GM08714 (cell line): ENCODE data around the gene PDIK1L.

ENCODE experiments used
- H3K4me3 ChIP-seq: fragments of 200-500 bp; sonication (Bioruptor generic); 2 replicates; pipeline ENCODE4 v1.5.1; 2014; ENCODE audit warnings: mild to moderate bottlenecking, low read length, inconsistent platforms
- ZNF274 ChIP-seq: IDR thresholded peaks from 2 replicates; pipeline ENCODE4 v1.6.1; 2012; ENCODE audit warnings: mild to moderate bottlenecking, low read depth, low read length

Gene PDIK1L

GRCh38 chr1:26145041-26145959 is 33.7 kb downstream of the PDIK1L start:
- TF ChIP-seq ZNF274 = no peak
- H3K4me3 ChIP-seq = no peak overlapping the region

- H3K4me3 ChIP-seq = no peak overlapping the region
- no peak for TF ChIP-seq ZNF274
These were observed 34.3 kb downstream of the PDIK1L start for GRCh38 chr1:26145960-26146294.

GRCh38 chr1:26148887-26149286 is 37.3 kb downstream of the PDIK1L start:
- no peak for TF ChIP-seq ZNF274
- no peak overlapping the region for H3K4me3 ChIP-seq

GRCh38 chr1:26153966-26154532 is 42.4 kb downstream of the PDIK1L start:
- H3K4me3 ChIP-seq = no peak overlapping the region
- no peak for TF ChIP-seq ZNF274

- no peak overlapping the region for H3K4me3 ChIP-seq
- no peak for TF ChIP-seq ZNF274
These were observed 43.1 kb downstream of the PDIK1L start for GRCh38 chr1:26154750-26155149.

- no peak overlapping the region for H3K4me3 ChIP-seq
- TF ChIP-seq ZNF274 = no peak
These were observed 44.0 kb downstream of the PDIK1L start for GRCh38 chr1:26155370-26156284.

- no peak for TF ChIP-seq ZNF274
- H3K4me3 ChIP-seq = no peak overlapping the region
These were observed 44.8 kb downstream of the PDIK1L start for GRCh38 chr1:26156285-26157038.

- H3K4me3 ChIP-seq = no peak overlapping the region
- TF ChIP-seq ZNF274 = no peak
These were observed 46.8 kb downstream of the PDIK1L start for GRCh38 chr1:26158271-26158907.

- H3K4me3 ChIP-seq = no peak within 1 kb of the TSS
- TF ChIP-seq ZNF274 = no peak
These were observed 47.5 kb downstream of the PDIK1L start, which contains the start of gene FAM110D for GRCh38 chr1:26158908-26159742. Gene FAM110D, plus strand, starts transcription at chr1:26159079. Its CDS starts 2,213 bp downstream, at chr1:26161292.

- no peak overlapping the region for H3K4me3 ChIP-seq
These were observed 48.1 kb downstream of the PDIK1L start for GRCh38 chr1:26159743-26160039.

GRCh38 chr1:26160527-26161414 is 49.1 kb downstream of the PDIK1L start:
- H3K4me3 ChIP-seq = no peak overlapping the region
- TF ChIP-seq ZNF274 = no peak

More at GRCh38 chr1:26159743-26160039, 48.1 kb downstream of the PDIK1L start:
- TF ChIP-seq ZNF274 = no peak

- TF ChIP-seq ZNF274 = no peak
- H3K4me3 ChIP-seq = peak overlapping the region; percentile 11; the same call in 1 of the 2 replicates
These were observed 50.0 kb downstream of the PDIK1L start for GRCh38 chr1:26161415-26162219.
